SKM-1 (cell line): ENCODE measurements around the gene DTX3.
A peak's percentile ranks its signal among the peaks of the same experiment; 100 is the strongest.
"Not testable (repeated sequence)": the region's sequence is repeated elsewhere in the genome, so short reads cannot be mapped to it uniquely, and the experiment has no call there.

Source experiments
- DNase-seq: peaks from one replicate; lab custom pipeline; 2025; ENCODE audit not compliant: unreplicated experiment; lab: John Stamatoyannopoulos, UW

The DTX3 gene

DNA sequence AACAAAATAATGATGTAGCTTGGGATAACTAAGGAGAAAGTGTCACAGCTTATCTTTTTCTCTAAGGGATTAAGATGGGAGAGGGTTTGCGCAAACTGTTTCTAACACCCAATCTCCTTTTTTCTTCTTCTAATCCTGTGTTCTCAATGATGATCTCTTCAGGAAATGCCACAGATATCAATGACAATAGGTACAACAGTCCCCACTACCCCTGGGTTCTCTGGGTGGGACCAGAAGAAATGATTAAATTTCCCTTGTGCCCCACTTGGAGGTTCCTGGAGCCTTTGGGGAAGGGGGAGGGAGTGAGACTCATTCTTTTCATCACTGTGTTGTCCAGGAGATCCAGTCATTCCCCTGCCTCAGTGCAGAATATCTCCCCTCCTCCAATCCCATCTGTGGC, 22.2 kb upstream of the DTX3 start:
- no peak for DNase-seq

DNA sequence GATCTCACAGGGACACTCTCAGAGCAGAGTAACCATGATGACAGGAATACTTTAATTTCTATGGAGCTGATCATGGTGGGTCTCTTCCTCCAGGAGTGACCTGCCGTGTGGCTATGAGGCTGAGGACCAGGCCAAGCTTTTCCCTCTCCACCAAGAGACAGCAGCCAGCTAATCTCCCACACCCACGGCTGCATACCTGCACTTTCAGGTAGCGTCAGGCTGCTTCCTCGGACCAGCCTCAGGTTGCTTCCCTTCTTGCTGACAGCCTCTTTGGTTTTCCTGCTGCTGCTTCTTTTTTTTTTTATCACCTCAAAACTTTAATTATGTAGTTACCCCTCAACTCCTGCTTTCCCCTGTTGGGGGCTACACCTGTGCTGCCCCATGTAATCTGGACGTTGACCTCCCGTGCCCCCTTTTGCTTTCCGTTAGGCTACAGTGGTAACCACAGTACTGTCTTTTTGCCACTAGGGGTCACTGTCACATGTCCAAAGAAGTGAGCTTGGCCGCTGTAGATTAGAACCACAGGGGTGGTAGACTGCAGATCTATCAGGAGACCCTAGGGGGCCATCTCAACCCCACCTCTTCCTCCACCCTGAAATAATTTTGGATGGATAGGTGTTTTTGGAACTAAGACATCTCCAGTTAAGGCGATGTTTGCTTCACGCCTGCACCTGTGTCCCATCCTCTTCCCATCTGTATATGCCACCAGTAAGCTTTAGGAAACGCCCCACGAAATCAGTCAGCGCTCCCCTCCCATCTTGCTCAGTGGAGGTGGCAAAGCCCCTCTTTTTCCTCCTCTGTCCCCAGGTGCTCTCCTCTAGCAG, 21.4 kb upstream of the DTX3 start:
- peak; percentile 41 for DNase-seq

DNA sequence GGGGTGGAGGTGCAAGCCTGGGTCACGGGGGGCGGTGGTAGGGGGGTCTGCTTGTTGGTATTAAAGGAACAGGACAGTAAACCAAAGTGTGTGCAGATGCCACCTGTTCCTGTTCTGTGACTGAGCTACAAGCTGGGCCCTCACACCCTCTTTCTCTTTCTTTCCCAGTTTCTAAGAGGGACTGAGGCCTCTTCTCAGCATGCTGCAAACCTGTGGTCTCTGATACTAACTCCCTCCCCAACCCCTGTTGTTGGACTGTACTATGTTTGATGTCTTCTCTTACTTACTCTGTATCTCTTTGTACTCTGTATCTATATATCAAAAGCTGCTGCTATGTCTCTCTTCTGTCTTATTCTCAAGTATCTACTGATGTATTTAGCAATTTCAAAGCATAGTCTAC, 20.6 kb upstream of the DTX3 start:
- no peak for DNase-seq

GRCh38 chr12:57584690-57585089, 19.9 kb upstream of the DTX3 start:
- DNase-seq, result no peak

- no peak for DNase-seq
Measured at GRCh38 chr12:57585156-57585555, 19.5 kb upstream of the DTX3 start.

DNA sequence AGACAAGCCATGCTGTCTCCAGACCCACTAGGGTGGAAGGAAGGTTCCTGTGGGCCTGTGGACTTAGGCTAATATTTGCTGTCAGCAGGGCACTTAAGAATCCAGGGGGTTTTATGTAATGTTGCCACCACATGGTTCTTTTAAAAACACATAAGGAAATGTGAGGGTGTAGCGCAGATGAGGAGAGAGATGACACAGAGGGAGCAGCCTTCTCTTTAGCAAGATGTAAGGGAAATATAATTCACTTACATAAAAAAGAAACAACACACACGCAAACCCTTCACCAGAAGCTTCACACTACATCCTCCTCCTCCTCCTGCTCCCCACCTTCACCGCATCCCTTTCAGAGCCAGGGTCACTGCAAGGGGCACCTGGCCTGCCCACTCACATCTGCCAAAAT, 18.5 kb upstream of the DTX3 start:
- DNase-seq, result no peak

GRCh38 chr12:57586832-57587429, 17.7 kb upstream of the DTX3 start:
- DNase-seq, result no peak

- DNase-seq, result not testable (repeated sequence)
Measured at GRCh38 chr12:57588951-57589610, 15.5 kb upstream of the DTX3 start.

DNA sequence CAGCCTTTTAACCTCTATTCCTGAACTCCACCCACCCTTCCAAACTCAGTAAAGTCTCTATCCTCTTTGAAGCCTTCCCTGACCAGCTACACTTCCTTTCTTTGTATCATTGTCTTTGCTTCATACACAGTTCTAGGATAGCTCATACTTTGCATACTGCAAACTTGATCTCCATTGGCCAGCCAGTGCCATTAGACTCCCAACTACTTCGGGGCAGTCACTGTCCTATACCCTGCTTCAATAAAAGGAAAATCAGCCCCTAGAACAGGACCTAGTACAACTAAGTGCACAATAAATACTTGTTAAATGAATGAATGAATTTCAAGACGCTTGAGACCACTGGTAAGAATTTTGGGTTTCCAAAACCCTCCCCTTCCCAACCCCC, 14.2 kb upstream of the DTX3 start:
- DNase-seq, result no peak

- DNase-seq, result peak; percentile 23
Measured at GRCh38 chr12:57590864-57591781, 13.5 kb upstream of the DTX3 start, which contains the start of gene PIP4K2C. PIP4K2C (plus strand) TSS chr12:57591192; CDS start chr12:57591290, 98 bp downstream.

GRCh38 chr12:57591782-57592325, 12.8 kb upstream of the DTX3 start:
- DNase-seq, result no peak

- DNase-seq, result no peak
Measured at GRCh38 chr12:57592551-57593165, 12.0 kb upstream of the DTX3 start.

DNA sequence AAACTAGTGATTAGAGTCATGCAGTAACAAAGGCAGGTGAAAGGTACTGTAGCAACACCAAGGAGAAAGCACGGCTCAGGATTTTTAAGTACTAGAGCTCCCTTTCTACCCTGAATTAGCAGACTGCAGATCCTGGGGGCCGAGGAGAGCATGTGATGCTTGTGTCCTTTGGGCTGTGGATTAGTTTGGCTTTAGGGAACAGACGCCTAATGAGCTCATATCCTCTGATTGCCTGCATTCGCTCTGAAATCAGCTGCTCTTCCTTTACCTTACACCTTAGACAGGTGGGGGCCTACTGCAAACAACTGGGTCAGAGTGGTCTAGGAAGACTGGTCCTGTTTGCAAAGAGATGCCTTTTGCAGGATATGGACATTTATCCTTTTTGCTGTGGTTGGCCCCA, 11.4 kb upstream of the DTX3 start:
- DNase-seq, result no peak

- no peak for DNase-seq
Measured at GRCh38 chr12:57600395-57600794, 4.2 kb upstream of the DTX3 start.

GRCh38 chr12:57602544-57602943, 2.1 kb upstream of the DTX3 start:
- no peak for DNase-seq

GRCh38 chr12:57603324-57603723, 1.3 kb upstream of the DTX3 start:
- DNase-seq, result no peak

GRCh38 chr12:57603815-57604453, 690 bp upstream of the DTX3 start:
- DNase-seq, result no peak

- DNase-seq, result no peak
Measured at GRCh38 chr12:57604992-57605810, 577 bp downstream of the DTX3 start.

DNA sequence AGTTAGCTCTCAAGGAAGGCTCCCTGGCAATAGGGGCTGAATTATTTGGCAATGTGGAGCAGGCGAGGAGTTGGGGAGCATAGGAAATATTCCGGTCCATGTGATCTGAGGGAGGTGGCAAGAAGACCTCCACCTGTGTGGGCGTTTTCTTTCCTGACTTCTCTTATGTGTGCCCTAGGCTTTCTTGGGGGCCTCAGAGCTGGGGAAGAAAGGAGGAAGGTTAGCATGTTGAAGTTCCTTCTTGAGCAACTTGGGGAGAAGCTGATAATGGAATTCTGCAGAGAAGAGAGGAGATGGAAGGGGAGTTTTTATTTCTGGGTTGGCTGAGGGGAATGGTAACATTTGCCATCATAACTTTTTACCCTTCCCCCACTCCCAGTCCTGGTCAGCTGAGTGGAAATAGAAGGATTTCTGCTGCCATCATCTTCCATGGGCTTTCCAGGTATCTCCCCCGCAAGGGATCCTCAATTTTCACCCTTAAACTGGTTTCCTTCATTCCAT, 1.2 kb downstream of the DTX3 start:
- no peak for DNase-seq
